Effector CD8-positive, alpha-beta T cell (primary cell): Measurements from ENCODE around the gene LHX4.

Source experiments
- DNase-seq: peaks from one replicate; lab custom pipeline; 2025; lab: John Stamatoyannopoulos, UW

LHX4 gene

DNA sequence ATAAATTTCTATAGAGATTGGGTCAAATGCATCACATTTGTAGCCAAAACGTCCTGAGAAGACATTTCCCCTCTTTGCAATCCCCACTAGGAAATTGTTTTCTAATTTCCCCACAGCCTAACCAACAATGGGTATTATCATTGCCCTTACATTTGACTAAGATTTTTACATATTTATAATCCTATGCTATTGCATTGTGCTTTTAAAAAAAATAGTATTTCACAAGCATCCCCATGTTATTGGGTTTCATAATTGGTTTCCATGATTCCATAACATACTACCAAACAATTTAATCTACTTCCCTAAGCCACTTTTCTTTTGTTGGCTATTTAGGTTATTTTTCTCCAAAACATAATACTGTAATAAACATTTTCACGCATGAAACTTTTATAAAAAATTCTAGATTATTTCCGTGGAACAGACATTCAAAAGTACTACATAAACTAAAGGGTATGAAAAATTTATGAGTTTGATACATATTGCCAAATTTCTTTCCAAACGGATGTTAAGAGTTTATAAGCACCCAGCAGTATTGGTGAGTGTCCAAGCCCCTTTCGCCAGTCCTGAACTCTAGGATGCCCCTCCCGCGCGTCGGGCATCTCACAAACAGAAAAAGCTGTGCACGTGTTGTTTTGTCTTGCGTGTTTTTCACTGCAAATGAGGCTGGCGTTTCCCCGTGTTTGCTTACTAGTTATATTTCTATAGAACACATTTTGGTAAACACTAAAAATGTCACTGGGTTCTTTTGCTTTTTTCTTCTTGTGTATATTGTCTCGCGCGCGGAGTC lies 2.0 kb upstream of the LHX4 start:
- DNase-seq: no peak

DNA sequence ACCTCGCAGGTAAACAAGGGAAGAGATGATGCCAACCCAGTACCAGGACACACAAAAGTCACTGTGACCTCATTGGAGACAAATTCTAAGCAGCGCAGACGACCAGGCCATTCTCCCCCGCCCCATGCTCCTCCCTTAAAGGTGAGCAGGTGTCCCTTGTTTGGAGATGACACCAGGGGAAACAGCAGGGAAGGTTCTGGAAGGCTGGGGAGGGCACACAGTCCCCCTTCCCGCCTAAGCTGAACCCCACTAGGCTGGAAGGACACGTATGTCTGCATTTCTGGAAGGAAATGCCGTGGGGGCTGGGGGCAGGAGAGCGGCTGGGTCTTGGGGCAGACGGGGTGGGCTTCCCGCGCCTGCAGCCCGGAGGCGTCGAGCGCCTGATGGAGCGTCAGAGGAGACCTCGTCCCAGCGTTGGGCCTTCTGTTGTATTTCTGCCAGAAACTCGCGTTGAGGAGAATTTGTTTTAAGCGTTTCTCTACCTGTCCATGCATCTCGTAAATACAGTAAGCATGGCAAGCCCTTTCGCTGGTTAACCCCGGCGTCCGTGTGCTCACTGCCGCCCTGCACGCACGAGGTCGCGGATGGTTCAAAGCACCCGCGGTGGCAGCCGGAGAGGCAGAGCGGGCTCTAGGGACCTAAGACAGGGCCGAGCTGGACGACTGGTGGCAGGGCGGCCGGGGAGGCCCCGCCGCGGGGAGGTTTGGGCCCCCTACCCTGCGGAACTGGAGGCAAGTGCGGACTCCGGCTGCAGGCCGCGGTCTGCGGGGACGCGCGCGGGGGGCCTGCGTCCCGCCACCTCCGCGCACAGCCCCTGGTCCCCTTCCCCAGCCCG lies 1.2 kb upstream of the LHX4 start:
- no peak for DNase-seq

DNA sequence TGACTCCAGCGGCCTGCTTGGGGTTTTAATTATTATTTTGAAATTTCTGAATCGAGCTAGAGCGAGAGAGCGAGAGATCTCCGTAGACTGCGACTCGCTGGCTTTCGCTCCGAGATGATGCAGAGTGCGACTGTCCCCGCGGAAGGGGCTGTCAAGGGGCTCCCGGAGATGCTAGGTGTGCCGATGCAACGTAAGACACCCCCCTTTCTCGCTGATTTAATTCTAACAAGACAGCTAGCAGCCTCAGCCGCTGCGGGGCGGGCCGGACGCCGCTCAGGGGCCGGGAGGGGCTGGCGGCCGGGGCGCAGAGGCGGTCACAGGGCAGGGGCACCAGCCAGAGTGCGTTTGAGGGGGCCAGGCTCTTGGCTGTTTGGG lies 339 bp downstream of the LHX4 start:
- no peak for DNase-seq

DNA sequence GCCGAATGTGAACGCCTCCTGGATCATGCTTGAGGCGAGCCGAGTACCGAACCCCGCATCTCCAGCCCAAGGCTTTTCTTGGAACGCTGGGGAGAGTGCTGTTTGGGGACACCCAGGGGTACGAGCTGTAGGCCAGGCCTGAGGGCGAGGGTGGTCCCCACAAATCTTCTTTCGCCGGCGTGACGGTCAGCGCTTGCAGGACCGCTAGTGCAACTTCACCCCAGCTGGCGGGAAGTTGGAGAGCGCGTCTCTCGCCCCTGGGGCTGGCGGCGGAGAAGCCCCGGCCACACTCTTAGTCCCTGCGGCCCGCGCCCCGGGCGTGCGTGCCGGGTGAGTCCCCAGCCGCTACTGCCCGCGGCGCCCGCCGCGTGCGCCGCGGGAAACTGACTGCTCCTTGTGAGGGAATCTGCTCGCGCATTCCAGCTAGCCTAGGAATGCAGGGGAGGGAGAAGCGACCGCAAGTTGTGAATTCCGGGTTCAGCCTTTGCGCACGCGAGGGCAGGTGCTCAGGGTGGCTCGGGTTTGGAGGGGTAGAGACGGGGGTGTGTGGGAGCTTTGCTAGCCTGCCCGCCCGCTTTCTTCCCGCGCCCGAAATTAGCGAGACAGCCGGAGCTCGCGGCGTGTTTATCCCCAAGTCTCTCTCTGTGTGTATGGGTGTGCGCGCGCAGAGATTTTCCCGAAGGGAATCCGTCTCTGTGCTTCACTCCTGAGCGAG lies 884 bp downstream of the LHX4 start:
- no peak for DNase-seq

DNA sequence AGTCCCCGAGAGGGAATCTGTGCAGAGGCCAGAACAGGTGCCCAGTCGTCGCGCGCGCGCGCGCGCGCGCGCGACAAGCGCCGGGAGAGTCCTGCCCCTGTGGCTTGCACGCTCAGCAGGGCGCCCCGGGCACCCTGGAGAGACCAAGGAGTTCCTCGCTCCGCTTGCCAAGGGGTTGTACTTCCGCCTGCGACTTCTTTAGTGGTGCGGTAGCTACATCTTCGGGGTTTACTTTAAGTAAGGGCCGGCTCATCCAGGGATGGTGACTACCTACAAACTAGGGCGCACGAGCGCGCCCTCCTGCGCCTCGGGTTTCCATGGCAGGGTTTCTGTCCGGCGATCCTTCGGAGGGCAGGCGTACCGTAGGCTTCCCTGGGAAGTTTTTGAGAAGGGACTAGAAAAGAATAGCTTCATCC lies 1.4 kb downstream of the LHX4 start:
- no peak for DNase-seq

DNA sequence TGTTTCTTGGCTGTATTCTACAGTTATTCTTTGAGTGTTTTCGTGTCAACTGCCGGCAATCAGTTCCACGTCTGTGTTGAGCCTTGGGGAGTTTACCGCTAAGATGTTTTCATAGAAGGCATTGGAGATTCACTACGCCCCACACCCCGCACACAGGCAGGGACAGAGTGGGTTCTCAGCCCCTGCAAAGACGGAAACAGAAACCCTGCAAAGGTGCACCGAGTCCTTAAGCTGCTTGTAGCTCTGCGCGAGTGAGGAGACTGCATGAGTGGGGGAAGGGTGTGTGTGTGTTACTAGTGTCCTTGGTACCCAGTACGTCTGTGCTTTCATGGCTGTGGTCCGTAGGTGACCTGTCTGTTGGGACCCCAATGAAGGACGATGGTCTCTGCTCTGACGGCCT lies 1.9 kb downstream of the LHX4 start:
- no peak for DNase-seq

DNA sequence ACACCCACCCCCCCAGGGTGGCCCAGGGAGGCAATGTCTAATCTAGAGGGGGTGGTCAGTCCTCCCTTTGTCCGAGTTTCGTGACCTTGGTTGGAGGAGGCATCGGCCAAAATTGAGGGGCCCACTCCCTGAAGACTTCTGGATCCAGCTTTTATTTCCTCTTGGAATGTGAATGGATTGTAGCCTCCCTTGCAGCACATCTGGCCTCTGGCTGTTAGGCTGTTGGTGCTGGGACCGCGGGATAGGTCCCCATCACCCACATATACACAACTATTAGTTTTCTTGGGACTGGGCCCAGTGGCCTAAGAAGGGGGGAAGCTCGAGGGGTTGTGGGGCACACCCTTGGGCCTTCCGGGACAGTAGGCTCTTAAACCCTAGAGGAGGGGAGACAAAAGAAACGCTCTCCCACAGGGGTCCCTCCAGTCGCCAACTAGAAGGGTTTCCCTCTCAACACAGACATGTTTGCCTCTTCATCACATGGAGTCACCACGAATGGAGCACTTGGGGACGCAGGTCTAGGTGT lies 2.5 kb downstream of the LHX4 start:
- DNase-seq: no peak

DNA sequence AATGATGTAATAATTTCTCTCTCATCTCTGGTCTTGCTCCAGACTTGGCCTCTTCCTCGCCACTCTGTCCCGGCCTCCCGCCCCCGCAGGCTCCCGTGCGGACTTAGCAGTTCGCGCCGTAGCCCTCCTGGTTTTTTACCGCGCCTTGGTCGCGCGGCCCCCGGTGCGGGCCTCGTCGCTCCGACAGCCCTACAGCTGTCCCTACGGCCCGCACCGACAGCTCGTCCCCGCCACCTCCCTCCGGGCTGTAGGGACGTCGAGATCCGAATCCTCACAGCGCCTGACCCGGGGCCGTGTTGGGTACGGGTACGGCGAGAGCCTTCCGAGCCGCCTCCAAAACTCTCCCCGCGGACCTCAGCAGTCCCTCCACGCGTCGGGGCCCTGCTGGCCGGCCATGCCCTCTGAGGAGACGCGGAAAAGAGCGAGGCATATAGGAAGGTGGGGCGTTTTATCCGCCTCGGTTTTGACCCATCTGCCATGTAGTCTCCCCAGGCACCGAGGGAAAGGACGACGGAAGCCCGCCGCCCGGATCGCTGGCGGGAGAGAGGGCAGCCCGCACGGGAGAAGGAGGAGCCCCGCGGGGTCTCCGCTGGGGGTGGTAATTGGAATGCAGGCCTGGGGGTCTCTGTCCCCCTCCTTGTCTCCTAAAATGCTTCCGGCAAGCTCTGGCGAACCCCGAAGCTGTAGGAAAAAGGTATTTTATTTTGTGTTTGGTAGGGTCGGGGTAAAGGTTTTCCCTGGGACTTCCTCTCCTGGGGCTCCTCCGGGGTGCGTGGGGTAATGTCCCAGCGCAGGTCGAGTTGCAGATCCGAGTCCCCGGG lies 3.3 kb downstream of the LHX4 start:
- no peak for DNase-seq

DNA sequence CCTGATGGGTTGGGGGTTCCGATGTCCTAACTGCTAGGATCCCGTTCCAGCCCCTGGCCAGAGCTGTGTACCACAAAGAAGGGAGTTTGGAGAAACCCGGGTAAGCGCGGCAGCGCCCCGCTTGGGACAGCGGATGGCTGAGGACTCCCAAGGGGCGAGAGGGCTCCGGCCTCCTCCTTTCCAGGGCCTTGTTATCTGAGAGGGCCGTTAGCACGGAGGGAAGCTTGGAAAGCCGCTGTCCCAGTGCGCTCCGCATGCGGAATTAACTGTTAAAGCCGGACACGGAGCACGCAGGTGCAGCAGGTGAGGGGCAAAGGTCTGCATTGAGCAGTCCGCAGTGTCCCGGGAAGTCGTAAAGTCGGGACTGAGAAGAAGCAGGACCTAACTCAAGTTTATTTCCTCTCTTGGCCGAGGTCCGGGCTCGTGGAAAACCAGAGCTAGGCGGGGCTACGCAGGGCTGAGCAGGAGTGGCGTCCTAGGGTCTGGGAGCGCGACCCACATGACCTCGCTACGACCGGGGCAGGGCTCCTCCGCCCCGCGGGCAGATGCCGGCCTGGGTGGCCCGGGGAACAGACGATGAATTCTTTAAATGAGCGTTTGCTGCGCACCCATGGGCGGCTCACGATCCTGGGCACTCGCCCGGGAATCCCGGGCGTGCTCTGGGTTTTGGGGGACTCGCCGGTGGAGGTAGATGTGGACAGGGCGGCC lies 4.5 kb downstream of the LHX4 start:
- DNase-seq: no peak

DNA sequence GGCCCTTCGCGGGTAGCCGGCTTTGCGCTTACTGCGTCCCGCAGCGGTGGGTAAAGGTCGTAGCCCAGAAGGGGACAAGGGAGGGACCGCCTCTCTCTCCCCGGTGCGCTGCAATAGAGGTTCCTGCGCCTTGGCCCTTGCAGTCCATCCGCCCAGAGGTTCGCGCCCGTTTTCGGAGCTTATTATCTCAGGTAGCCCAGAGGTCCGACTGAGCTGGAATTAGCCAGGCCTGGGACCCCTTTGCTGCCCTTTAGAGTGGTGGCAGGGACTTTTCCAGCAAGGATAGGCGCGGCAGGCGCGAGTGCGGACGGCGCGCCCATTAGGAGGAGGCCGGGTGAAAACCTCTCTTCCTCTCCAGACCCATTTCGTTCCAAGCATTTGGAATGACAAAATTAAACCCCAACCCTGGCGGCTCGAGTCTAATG lies 5.0 kb downstream of the LHX4 start:
- DNase-seq: no peak

DNA sequence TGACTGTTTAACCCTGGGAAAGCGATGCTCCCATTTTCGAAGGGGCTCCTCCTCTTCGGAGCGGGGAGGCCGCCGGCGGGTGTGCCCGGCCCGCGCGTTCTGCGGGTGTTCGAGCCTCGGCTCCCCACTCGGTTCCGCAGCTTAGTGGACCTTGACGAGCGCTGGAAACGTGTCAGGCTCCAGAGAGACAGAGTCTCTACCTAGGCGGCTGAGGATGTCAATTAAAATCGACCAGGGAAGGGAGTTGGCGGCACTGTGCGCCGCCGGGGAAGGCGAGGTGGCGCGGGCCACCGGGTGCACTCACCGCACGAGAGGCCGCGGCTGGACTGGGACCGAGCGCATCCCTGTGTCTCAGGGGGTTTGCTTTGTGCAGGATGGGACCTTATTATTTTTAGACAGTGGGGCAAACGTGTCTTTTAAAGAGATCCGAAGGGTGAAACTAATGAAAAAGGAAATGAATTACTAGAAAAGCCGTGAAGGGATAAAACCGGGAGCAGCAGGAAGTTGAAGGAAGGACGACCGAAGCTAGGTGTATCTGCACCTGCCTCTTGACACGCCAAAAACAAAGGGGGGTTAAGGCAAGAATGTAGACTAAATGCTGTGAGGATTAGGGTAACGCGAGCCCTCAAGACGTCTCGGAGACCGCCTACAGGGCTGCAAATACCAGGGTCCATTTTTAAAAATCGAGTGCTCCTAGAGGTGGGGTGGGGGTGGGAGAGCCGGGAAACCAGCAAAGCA lies 5.6 kb downstream of the LHX4 start:
- DNase-seq: no peak

DNA sequence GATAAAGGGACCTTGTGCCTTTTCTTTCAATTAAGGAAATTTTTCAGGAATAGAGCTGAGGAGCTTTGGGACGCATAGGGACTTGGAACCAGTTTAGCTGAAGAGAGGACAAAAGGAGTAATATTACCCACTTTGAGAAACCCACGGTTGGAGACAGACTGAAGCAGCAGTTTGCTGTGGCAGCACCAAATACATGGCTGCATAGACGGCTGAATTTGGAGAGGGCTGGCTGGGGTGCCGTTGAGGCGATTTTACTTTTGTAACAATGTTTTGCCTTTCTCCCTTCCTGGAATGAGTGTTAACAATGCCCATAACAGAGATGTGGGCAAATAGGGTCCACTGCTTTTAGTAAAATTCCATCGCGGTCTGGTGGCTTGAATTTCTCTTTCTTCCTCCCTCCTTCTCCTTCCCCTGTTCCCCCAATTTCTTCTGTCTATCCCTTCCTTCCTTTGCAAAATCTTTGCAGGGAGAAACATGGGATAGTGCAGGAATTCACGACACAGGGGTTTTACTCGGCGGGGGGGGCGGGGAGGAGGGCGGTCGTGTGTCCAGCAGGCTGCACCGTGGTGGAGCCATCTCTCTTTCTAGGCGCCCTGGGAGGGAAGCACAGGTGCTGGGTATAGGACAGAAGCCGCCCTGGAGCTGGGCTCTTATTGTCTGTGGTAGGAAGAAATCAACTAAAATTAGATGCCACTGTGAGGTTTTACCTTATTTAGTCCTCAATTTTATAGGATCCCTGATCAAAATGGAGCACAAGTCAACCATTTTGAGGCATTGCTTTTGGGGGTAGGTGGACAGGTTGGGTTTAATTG lies 6.8 kb downstream of the LHX4 start:
- DNase-seq: no peak

DNA sequence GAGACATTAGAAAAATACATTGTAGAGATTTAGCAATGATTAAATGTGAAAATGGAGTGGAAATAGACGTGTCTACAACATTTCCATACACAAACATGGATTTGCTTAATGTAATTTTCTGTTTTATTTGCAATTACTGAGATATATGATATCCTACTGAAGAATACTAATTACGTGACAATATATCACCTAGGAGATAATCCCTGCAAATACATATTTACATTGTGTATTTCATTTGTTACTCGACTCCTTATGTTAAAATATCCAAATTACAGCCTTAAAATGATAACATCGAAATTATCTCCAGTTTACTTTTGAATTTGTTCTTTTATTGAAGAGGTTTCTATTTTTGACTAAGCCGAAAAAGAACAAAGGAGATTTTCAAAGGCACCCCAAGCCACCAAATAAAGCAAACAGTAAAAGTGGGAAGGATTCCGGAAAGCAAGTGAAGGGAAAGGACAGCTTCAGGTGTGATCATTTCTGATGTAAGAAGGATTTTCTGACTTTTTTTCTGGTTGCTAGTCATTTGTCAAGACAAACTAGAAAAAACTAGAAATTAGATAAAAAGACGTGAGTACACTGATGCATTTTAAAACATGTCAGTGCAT lies 7.9 kb downstream of the LHX4 start:
- no peak for DNase-seq

DNA sequence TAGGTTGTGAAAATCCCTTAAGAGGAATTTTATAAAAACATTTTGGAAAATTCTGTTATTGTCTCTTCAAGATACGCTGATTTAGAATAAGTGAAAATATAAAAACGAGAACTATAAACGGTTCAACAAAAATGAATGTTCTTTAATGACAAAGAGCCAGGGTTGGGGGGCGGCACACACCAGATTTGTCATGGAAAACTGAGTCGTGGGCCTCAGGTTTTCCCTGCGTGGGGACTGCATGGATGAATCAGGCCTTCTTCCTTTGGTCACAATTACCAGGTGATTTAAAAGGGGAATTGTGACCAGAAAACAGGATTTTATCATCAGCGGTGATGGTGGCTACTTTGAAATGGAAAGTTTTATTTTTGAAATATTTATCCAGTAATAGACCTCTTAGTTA lies 8.6 kb downstream of the LHX4 start:
- DNase-seq: no peak

DNA sequence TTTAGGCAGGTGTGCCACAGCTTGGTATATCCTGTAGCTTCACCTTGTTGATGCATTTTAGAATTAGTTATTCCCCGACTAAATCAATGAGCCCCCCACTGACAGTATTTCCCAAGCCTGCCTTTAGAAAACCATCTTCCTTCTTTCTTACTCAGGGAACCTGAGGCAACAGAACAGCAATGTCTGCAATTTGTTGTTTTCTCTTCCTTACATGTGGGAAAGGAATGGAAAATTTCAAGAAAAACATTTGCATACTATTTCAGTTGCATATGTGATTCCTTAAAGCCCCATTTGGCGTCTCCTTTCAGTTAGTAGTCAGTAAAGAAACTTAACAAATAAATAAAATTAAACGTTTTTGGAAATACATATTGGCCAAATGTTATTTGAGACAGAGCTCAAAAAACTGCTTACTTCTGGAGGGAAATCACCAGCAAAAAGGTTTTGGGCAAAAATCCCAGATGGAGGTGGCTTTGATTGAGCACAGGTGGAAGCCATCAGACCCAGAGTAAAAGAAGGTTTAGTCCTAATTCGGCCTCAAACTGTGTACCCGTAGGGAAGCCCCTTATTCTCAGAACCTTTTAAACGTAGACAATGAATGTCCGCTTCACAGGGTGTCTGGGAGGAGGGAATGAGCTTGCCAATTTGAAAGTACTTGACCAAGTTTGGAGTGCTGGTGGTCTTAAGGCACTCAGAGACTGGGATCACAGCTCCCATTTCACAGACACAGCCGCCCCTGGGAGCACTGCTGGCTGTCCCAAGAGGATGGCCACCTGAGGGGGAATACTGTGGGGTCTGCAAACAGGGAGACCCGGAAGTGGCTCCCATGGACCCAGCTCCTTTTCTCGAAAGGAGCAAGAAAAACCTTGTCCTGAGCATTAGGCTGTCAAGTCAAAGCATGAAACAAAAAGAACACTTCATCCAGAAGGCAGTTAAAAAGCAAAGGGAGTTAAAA lies 9.4 kb downstream of the LHX4 start:
- no peak for DNase-seq

DNA sequence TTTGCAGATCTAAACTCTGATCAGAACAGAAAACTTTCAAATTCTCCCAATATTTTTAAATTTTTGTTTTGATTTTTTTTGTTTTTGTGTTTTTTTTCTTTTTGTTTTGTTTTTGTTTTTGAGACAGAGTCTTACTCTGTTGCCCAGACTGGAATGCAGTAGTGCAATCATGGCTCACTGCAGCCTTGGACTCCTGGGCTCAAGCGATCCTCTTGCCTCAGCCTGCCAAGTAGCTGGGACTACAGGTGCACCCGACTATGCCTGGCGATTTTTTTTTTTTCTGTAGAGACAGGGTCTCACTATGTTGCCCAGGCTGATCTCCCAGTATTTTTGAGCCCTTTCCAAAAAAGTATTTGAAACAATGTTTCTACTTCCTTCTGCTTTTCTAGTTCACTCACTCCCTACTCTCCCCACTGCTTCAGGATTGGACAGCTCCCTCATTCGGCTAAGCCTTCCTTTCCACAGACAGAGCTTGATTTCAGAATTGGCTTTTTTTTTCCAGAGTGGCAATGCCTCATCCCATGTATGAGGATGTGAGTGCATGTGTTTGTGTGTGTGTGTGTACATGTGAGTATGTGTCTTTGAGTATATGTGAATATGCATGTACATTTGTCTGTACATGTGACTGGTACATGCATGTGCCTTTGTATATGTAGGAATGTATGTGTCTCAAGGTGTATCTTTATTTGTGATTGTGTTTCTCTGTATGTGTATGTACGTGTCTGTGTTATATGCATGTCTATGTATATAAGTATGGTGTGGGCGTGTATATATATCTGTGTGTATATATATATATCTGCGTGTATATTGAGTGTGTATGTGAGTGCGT lies 11.9 kb downstream of the LHX4 start:
- DNase-seq: no peak
